DND-41 (cell line): ENCODE data around the gene PYGM.

Experiments used
- ATAC-seq: fragments of 200-7000 bp; cut with Tn5 transposase; 3 replicates; pipeline ENCODE4 v1.9.1; 2021; ENCODE audit warnings: low read depth; ENCODE audit not compliant: insufficient read depth
- DNase-seq: peaks from one replicate; pipeline ENCODE4 v3.0.0-alpha.2; 2020
- H2AFZ ChIP-seq: 2 replicates; pipeline ENCODE4 v1.6.0; 2012; ENCODE audit warnings: low read depth, low read length
- H3K27ac ChIP-seq: 2 replicates; pipeline ENCODE4 v1.5.1; 2012; ENCODE audit warnings: low read length, inconsistent platforms
- H3K27me3 ChIP-seq: fragments of 200-600 bp; sonication (generic); 2 replicates; pipeline ENCODE4 v1.6.0; 2012; ENCODE audit warnings: low read length, mild to moderate bottlenecking, inconsistent platforms; ENCODE audit not compliant: insufficient read depth, poor library complexity
- H3K36me3 ChIP-seq: 2 replicates; pipeline ENCODE4 v1.5.1; 2012; ENCODE audit warnings: low read length, inconsistent platforms; ENCODE audit not compliant: insufficient read depth
- H3K4me1 ChIP-seq: 2 replicates; pipeline ENCODE4 v1.5.1; 2012; ENCODE audit warnings: mild to moderate bottlenecking, low read length; ENCODE audit not compliant: insufficient read depth
- H3K4me2 ChIP-seq: 2 replicates; pipeline ENCODE4 v1.6.0; 2012; ENCODE audit warnings: mild to moderate bottlenecking, moderate library complexity, low read length, inconsistent platforms; ENCODE audit not compliant: insufficient read depth
- H3K4me3 ChIP-seq, 2 experiments: fragments of 200-600 bp in 1 of 2; shearing (Covaris generic) in 1 of 2; 2 replicates each; pipeline ENCODE4 v1.5.1; 2012 to 2016; ENCODE audit warnings: inconsistent platforms in 2 of 2, low read length in 2 of 2, mild to moderate bottlenecking in 2 of 2, low read depth in 1 of 2, moderate library complexity in 1 of 2
- H3K79me2 ChIP-seq: 2 replicates; pipeline ENCODE4 v1.6.0; 2012; ENCODE audit warnings: low read length, inconsistent platforms; ENCODE audit not compliant: insufficient read depth
- H3K9ac ChIP-seq: 2 replicates; pipeline ENCODE4 v1.6.0; 2012; ENCODE audit warnings: low read depth, mild to moderate bottlenecking, inconsistent platforms, low read length, moderate library complexity
- H3K9me3 ChIP-seq: 2 replicates; pipeline ENCODE4 v1.5.1; 2012; ENCODE audit warnings: low read length, moderate library complexity, mild to moderate bottlenecking, inconsistent platforms; ENCODE audit not compliant: insufficient read depth, severe bottlenecking
- H4K20me1 ChIP-seq: 2 replicates; pipeline ENCODE4 v1.6.0; 2012; ENCODE audit warnings: low read length; ENCODE audit not compliant: insufficient read depth
- EZH2 ChIP-seq: IDR thresholded peaks from 3 replicates; pipeline ENCODE4 v1.6.1; 2012; ENCODE audit warnings: borderline replicate concordance, low read depth, mild to moderate bottlenecking, moderate library complexity, low read length, inconsistent platforms; ENCODE audit not compliant: severe bottlenecking
- TF ChIP-seq, protein P1 (sequence below): IDR thresholded peaks from 2 replicates; pipeline ENCODE4 v1.5.1; 2012; ENCODE audit warnings: borderline replicate concordance, low read length, moderate library complexity, mild to moderate bottlenecking; ENCODE audit not compliant: poor library complexity, severe bottlenecking; ENCODE audit errors: extremely low read depth

Gene PYGM

DNA sequence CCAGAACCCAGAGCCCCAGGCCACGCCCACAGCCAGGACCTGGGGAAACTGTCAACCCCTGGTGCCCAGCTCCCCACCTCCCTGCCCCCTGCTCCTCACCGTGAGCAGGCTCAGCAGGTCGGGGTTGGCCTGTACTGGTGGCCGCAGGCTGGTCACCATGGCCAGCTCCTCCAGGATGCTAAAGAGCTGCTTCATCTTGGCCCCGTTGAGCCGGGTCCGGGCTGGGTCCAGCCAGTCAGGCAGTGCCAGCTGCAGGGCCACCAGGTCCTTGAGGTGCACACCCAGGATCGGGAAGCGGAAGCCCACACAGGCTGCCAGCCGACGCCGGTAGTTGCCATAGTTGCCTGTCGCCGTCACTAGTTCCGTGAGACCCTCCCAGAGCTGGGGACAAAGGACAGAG, 23.1 kb downstream of the PYGM start:
- Histone ChIP-seq H3K79me2 (no peaks in the 10 kb centered on the region), H3K9ac (no peak overlapping the region), H4K20me1 (no peaks in the 10 kb centered on the region; the same call in 1 of the 2 replicates), H3K36me3 (peaks cover 25% of the 10 kb centered on the region; the same call in 1 of the 2 replicates), H3K4me3 (no peak overlapping the region), H3K4me1 (no peaks in the 10 kb centered on the region), H2AFZ (no peak overlapping the region), H3K27me3 (no peaks in the 10 kb centered on the region), H3K27ac (no peak overlapping the region), H3K4me2 (no peak overlapping the region), H3K9me3 (no peaks in the 10 kb centered on the region)
- no peak for TF ChIP-seq EZH2
- TF ChIP-seq, protein P1, sequence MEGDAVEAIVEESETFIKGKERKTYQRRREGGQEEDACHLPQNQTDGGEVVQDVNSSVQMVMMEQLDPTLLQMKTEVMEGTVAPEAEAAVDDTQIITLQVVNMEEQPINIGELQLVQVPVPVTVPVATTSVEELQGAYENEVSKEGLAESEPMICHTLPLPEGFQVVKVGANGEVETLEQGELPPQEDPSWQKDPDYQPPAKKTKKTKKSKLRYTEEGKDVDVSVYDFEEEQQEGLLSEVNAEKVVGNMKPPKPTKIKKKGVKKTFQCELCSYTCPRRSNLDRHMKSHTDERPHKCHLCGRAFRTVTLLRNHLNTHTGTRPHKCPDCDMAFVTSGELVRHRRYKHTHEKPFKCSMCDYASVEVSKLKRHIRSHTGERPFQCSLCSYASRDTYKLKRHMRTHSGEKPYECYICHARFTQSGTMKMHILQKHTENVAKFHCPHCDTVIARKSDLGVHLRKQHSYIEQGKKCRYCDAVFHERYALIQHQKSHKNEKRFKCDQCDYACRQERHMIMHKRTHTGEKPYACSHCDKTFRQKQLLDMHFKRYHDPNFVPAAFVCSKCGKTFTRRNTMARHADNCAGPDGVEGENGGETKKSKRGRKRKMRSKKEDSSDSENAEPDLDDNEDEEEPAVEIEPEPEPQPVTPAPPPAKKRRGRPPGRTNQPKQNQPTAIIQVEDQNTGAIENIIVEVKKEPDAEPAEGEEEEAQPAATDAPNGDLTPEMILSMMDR = no peak
- ATAC-seq (no peak), DNase-seq (no peak)

DNA sequence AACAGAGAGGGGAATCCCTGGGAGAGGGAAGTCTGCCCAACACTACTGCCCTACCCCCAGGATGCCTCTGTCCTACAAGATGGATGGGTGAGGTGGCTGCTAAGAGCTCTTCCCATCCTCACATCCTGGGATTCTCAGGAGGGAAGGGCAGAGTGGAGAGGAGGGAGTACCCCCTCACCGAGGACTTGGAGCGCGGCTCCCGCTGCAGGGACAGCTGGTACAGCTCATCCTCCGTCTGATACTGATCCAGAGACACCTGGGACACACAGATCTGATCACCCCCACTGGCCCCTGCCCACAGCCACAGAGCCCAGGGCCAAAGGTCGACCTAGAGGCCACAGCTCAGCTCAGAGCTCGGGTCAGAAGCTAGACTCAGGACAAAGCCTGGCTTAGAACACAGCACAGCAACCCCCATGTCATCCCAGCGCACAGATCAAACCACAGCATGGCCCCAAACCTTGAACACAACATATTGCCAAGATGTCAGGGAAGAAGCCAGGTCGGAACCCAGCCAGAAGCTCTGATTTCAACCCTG, 24.0 kb downstream of the PYGM start:
- no peaks in the 10 kb centered on the region for H3K9me3 ChIP-seq
- no peaks in the 10 kb centered on the region for H3K79me2 ChIP-seq
- H3K4me1 ChIP-seq = no peaks in the 10 kb centered on the region
- peaks cover 25% of the 10 kb centered on the region; the same call in 1 of the 2 replicates for H3K36me3 ChIP-seq
- H2AFZ ChIP-seq = no peak overlapping the region
- H3K27me3 ChIP-seq = no peaks in the 10 kb centered on the region
- DNase-seq (no peak), ATAC-seq (no peak)
- no peak overlapping the region for H3K4me2 ChIP-seq
- no peak overlapping the region for H3K9ac ChIP-seq
- TF ChIP-seq, protein P1 = no peak
- no peak for TF ChIP-seq EZH2
- no peak overlapping the region for H3K4me3 ChIP-seq
- H3K27ac ChIP-seq = peak overlapping the region; percentile 36
- H4K20me1 ChIP-seq = no peaks in the 10 kb centered on the region; the same call in 1 of the 2 replicates

DNA sequence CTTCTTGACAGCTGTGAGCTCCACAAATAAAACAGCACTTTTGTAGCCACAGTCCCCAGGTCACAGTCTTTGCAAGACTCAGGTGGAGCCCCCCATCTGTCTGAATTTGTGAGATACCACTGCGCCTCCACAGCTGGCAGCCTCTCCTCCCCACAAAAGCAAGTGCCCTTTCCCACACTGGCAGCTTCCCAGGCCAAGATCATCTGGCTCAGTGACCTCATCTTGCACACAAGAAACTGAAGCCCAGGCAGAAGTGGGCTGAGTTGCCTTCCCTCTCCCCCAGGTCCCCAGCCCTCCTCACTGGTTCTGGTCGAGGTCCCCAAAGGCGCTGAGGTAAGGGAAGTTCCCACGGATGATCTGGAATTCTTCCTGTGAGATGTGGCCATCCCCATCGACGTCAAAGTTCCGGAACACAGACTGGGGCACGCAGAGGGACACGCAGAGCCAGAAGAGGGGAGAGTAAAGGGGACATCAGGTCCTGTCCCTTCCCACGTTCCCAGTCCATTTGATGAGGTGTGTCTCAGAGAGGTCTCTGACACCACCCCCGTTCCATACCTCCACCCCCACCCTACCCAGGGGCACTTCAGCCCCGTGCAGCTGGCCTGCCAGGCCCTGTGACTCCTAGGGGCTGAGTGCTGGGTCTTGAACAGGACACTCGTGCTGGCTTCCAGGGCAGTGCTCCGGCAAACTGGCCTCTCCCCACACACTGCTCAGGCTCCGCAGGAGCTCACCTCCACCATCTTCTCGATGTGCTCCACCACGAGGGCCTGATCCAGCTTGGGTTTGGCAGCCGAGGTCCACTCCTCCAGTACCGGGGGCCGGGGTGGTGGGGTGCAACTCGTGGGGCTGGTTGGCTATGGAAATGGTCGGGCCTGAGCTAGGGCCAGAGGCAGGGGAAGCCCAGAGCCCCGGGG, 24.7 kb downstream of the PYGM start:
- H3K36me3 ChIP-seq = peaks cover 31% of the 10 kb centered on the region; the same call in 1 of the 2 replicates
- H3K4me1 ChIP-seq = no peaks in the 10 kb centered on the region
- ATAC-seq (no peak; the same call in 2 of the 3 replicates), DNase-seq (no peak)
- TF ChIP-seq, protein P1 = no peak
- TF ChIP-seq EZH2 = no peak
- no peak overlapping the region for H3K27ac ChIP-seq
- H3K9ac ChIP-seq = no peak overlapping the region
- no peaks in the 10 kb centered on the region for H3K79me2 ChIP-seq
- no peak overlapping the region for H3K4me3 ChIP-seq
- H2AFZ ChIP-seq = no peak overlapping the region
- no peaks in the 10 kb centered on the region for H3K27me3 ChIP-seq
- no peak overlapping the region for H3K4me2 ChIP-seq
- no peaks in the 10 kb centered on the region for H3K9me3 ChIP-seq
- H4K20me1 ChIP-seq = no peaks in the 10 kb centered on the region; the same call in 1 of the 2 replicates
